Nephron (organoid): ENCODE measurements around the gene LUC7L2.
"Not testable (repeated sequence)": the region's sequence is repeated elsewhere in the genome, so short reads cannot be mapped to it uniquely, and the experiment has no call there.

Source experiments
- H3K27ac Mint-ChIP-seq, 3 experiments: 2 replicates each; pipeline ENCODE4 v1.8.0; 2020; ENCODE audit warnings: mixed read lengths in 3 of 3, mild to moderate bottlenecking in 2 of 3, moderate library complexity in 1 of 3
- H3K27me3 Mint-ChIP-seq: 2 replicates; pipeline ENCODE4 v1.8.0; 2021; ENCODE audit warnings: low read depth, mild to moderate bottlenecking, moderate library complexity, mixed read lengths
- H3K36me3 Mint-ChIP-seq: 2 replicates; pipeline ENCODE4 v1.8.0; 2020; ENCODE audit warnings: low read depth, mixed read lengths
- H3K4me1 Mint-ChIP-seq: 2 replicates; pipeline ENCODE4 v1.8.0; 2020; ENCODE audit warnings: mixed read lengths
- H3K4me3 Mint-ChIP-seq, 3 experiments: 2 replicates each; pipeline ENCODE4 v1.8.0; 2020; ENCODE audit warnings: mild to moderate bottlenecking in 3 of 3, mixed read lengths in 3 of 3, moderate library complexity in 2 of 3
- H3K9me3 Mint-ChIP-seq: 2 replicates; pipeline ENCODE4 v1.8.0; 2020; ENCODE audit warnings: mixed read lengths
- TF ChIP-seq, protein P1 (sequence below), 3 experiments: fragments of 200-600 bp; sonication (generic); IDR thresholded peaks; one replicate each; pipeline ENCODE4 v1.5.0; 2021; ENCODE audit warnings: antibody characterized with exemption in 3 of 3; ENCODE audit not compliant: unreplicated experiment in 3 of 3

The LUC7L2 gene

DNA sequence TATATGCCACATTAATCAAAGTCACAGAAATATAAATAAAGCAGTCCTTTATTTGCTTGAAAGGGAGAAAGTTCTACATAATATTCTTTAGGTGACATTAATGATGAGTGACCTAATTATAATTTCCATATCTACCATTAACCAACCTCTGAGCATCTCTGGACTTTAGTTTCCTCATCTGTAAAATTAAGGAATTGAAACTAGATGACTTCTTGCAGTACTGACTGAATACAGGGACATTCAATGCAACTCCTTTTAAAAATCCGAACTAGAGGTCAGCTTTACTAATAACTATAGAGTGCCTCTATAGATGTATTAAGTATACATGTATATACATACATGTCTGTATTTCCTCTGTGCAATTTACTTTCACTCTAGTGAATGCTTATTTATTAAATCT is 14.7 kb upstream of the LUC7L2 start:
- Mint-ChIP-seq H3K4me1 (peaks cover 8% of the 10 kb centered on the region), H3K4me3 (peak overlapping the region in 2 of 3 experiments; percentile 36 to 60)
- TF ChIP-seq, protein P1, sequence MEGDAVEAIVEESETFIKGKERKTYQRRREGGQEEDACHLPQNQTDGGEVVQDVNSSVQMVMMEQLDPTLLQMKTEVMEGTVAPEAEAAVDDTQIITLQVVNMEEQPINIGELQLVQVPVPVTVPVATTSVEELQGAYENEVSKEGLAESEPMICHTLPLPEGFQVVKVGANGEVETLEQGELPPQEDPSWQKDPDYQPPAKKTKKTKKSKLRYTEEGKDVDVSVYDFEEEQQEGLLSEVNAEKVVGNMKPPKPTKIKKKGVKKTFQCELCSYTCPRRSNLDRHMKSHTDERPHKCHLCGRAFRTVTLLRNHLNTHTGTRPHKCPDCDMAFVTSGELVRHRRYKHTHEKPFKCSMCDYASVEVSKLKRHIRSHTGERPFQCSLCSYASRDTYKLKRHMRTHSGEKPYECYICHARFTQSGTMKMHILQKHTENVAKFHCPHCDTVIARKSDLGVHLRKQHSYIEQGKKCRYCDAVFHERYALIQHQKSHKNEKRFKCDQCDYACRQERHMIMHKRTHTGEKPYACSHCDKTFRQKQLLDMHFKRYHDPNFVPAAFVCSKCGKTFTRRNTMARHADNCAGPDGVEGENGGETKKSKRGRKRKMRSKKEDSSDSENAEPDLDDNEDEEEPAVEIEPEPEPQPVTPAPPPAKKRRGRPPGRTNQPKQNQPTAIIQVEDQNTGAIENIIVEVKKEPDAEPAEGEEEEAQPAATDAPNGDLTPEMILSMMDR (IDR thresholded peaks at IDR 0.05; ENCODE audit: unreplicated experiment in 3 of 3) = no peak

DNA sequence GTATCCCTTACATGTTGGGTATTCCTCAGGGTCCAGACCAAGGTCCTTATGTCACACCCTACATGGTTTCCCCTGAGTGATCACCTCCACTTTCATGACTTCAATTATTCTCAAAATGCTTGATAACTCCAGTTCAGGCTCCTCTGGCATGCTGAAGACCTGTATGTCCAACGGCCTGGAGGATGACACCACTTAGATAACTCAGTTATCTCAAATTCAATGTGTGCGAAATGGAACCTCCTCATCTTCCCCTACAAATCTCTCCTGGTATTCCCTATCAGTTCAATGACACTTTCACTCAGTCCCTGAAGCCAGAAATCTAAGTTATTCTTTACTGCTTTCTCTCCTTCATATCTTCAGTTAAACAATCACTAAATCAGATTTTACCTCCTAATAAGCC is 8.7 kb upstream of the LUC7L2 start:
- Mint-ChIP-seq H3K27ac (no peak overlapping the region), H3K4me3 (no peak overlapping the region), H3K4me1 (no peaks in the 10 kb centered on the region), H3K36me3 (peaks cover 63% of the 10 kb centered on the region), H3K9me3 (no peaks in the 10 kb centered on the region), H3K27me3 (no peaks in the 10 kb centered on the region)
- TF ChIP-seq, protein P1 (IDR thresholded peaks at IDR 0.05; ENCODE audit: unreplicated experiment in 3 of 3) = no peak

More for the DNA sequence above, 14.7 kb upstream of the LUC7L2 start:
- Mint-ChIP-seq H3K27ac (no peak overlapping the region), H3K27me3 (peaks cover 6% of the 10 kb centered on the region), H3K36me3 (peaks cover 51% of the 10 kb centered on the region), H3K9me3 (peaks cover 4% of the 10 kb centered on the region)

DNA sequence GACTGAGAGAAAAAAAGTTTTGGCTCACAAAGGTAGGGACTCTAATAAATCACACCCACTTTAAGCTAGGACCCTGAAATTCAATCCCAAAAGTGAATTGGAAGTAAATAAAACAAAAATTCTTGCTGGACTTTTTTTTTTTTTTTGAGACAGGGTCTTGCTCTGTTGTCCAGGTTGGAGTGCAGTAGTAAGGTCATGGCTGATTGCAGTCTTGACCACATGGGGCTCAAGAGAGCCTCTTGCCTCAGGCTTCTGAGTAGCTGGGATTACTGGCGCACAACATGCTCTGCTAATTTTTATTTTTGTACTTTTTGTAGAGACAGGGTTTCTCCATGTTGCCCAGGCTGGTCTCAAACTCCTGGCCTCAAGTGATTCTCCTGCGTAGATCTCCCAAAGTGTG is 5.0 kb upstream of the LUC7L2 start:
- TF ChIP-seq, protein P1 (IDR thresholded peaks at IDR 0.05; ENCODE audit: unreplicated experiment in 3 of 3) = no peak

DNA sequence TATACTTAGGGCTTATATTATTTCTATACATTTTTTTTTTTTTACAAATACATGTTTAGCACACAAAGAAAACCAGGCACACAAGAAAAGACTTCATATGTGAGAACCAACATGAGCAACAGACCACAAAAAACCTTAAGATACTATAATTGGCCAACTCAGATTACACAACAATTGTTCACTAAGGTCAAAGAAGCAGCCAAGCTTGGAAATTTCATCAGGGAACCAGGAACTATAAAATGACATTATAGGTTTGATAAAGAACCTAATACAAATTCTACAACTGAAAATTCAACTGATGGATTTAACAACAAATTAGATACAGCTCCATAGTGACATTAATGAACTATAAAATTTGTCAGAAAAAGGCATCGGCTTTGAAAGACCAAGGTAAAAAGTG is 4.4 kb upstream of the LUC7L2 start:
- Mint-ChIP-seq H3K4me3 (peak overlapping the region in 2 of 3 experiments; percentile 38 to 49), H3K27ac (peak overlapping the region in 1 of 3 experiments; percentile 26), H3K36me3 (peaks cover 38% of the 10 kb centered on the region), H3K27me3 (no peaks in the 10 kb centered on the region), H3K4me1 (peaks cover 4% of the 10 kb centered on the region), H3K9me3 (no peaks in the 10 kb centered on the region)
- TF ChIP-seq, protein P1 (IDR thresholded peaks at IDR 0.05; ENCODE audit: unreplicated experiment in 3 of 3) = no peak

More for the DNA sequence above, 5.0 kb upstream of the LUC7L2 start:
- Mint-ChIP-seq H3K4me1 (peaks cover 4% of the 10 kb centered on the region), H3K36me3 (peaks cover 42% of the 10 kb centered on the region), H3K27ac (no peak overlapping the region), H3K27me3 (no peaks in the 10 kb centered on the region), H3K4me3 (no peak overlapping the region), H3K9me3 (no peaks in the 10 kb centered on the region)

DNA sequence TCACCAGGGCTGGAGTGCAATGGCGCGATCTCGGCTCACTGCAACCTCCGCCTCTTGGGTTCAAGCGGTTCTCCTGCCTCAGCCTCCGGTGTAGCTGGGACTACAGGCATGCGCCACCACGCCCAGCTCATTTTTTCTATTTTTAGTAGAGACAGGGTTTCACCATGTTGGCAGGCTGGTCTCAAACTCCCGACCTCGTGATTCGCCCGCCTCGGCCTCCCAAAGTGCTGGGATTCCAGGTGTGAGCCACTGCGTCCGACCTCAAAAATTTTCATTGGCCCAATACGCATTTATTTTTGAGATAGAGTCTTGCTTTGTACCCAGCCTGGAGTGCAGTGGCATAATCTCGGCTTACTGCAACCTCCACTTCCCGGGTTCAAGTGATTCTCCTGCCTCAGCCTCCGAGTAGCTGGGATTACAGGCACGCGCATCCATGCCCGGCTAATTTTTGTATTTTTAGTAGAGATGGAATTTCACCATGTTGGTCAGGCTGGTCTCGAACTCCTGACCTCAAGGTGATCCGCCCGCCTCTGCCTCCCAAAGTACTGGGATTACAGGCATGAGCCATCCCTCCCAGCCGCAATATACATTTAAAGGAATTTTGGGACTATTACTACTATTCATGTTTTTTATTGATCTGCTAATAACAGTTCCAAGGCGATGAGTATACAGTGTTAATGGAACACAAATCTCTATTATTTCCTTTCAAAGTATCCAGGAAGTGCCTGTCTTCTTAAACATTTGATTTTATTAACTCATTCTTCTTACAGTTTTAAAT is 1.8 kb upstream of the LUC7L2 start:
- peaks cover 25% of the 10 kb centered on the region for H3K36me3 Mint-ChIP-seq
- not testable (repeated sequence) for H3K9me3 Mint-ChIP-seq, H3K27me3 Mint-ChIP-seq
- peak overlapping the region; percentile 99 to 100 (median 99) for H3K27ac Mint-ChIP-seq
- peaks cover 28% of the 10 kb centered on the region for H3K4me1 Mint-ChIP-seq
- peak overlapping the region; percentile 95 to 100 (median 97) for H3K4me3 Mint-ChIP-seq

DNA sequence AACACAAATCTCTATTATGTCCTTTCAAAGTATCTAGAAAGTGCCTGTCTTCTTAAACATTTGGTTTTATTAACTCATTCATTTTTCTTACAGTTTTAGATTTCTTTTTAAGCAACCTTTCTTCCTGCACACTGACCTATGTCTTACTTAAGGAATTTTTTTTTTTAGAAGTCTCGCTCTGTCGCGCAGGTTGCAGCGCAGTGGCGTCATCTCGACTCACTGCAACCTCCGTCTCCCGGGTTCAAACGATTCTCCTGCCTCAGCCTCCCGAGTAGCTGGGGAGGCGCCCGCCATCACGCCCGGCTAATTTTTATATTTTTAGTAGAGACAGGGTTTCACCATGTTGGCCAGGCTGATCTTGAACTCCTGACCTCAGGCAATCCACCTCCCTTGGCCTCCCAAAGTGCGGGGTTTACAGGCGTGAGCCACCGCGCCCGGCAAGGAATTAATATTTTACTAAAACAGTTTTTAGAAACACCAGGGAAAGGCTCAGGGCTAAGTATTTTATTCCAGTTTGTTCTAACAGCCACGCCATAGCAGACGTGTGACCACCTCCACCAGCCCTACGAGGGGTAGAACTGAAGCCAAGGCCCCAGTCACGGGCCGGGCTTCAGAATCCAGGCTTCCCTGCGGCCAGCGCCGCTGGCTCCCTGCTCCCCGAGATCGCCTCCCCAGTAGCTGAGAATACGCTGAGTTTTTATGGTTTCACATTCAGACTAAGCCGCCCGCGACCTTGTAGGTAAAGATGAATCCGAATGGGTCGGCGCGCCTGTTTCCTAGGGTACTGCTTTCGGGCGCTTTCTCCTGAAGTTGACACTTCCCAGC is 941 bp upstream of the LUC7L2 start:
- Mint-ChIP-seq H3K4me1 (peaks cover 31% of the 10 kb centered on the region), H3K27ac (peak overlapping the region; percentile 99 to 100 (median 99)), H3K27me3 (no peaks in the 10 kb centered on the region), H3K9me3 (no peaks in the 10 kb centered on the region), H3K4me3 (peak overlapping the region; percentile 95 to 100 (median 97)), H3K36me3 (peaks cover 28% of the 10 kb centered on the region)
- TF ChIP-seq, protein P1 (IDR thresholded peaks at IDR 0.05; ENCODE audit: unreplicated experiment in 3 of 3) = no peak
